GM18502 (cell line): ENCODE measurements around the gene KIAA0825.

Source experiments
- ATAC-seq: cut with Tn5 transposase; IDR thresholded peaks from one replicate; pipeline ENCODE4 v1.9.1; 2021; ENCODE audit warnings: mild to moderate bottlenecking; ENCODE audit not compliant: unreplicated experiment, poor library complexity

The KIAA0825 gene

GRCh38 chr5:94329115-94329514 lies 289.3 kb downstream of the KIAA0825 start:
- no peak for ATAC-seq

- no peak for ATAC-seq
Observed at GRCh38 chr5:94326586-94326985, 291.8 kb downstream of the KIAA0825 start.

DNA sequence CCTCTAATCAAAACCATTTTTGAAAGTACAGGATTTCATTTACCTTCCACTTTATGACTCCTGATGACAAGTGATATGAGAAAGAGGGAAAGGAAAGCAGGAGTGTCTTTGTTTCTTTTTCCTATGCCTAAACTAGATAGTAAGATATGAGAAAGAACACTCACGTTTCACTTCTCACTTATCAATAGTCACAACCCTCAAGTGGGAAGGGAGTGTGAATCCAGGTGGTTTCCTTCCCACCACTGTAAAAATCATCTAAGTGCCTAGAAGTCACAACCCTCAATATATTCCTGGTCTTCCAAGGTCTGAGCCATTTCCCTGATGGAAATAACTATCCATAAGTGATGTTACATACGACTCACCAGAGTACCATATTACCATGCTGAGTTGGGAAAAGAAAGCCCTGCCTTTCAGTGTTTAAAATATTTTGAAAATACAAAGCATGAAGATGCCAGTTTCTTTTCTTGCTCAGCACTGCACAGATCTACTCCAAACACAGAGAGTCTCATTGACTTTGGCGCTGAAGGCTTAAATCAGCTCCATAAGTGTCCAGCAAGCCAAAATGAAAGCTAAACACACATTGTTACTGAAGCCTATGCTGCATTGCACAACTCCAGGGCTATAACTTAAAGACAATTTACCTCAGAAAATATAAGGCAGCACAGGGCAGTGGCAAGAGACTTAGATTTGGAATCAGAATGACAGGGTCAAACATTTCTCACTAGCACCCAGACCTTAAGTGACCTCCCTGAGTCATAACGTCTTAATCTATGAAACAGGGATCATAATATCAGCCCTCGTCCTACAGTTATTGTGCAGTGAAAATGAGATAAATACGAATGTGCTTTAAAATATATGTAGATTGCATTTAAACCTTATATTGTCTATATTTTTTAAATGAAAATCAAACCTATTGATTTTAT lies 301.2 kb downstream of the KIAA0825 start:
- ATAC-seq = no peak

- no peak for ATAC-seq
Observed at GRCh38 chr5:94314460-94315131, 303.8 kb downstream of the KIAA0825 start.

- no peak for ATAC-seq
Observed at GRCh38 chr5:94313696-94314095, 304.7 kb downstream of the KIAA0825 start.

- ATAC-seq = no peak
Observed at GRCh38 chr5:94313188-94313587, 305.2 kb downstream of the KIAA0825 start.

- ATAC-seq = no peak
Observed at GRCh38 chr5:94312298-94312697, 306.1 kb downstream of the KIAA0825 start.

- ATAC-seq = no peak
Observed at GRCh38 chr5:94310833-94311232, 307.6 kb downstream of the KIAA0825 start.

DNA sequence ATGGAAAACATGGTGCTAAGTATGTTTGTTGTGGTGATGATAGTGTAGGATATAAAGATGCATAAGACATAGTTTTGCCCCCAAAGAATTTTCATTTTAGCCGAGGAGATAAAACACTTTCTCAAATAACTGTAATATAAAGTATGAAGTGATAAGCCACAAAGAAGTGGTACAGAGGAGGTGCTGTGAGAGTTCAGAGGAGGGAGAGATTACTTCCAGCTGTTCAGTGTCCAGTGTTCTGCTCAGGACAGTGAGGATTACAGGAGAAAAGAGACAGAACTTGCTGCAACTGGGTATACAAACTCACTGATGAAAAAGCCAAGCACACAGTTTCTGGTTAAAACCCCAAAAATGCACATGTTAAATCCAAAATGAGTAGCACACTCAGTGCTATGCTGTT lies 309.3 kb downstream of the KIAA0825 start:
- no peak for ATAC-seq

- no peak for ATAC-seq
Observed at GRCh38 chr5:94308442-94308841, 310.0 kb downstream of the KIAA0825 start.

GRCh38 chr5:94304146-94304545 lies 314.3 kb downstream of the KIAA0825 start:
- ATAC-seq = no peak

- no peak for ATAC-seq
Observed at GRCh38 chr5:94288937-94289336, 329.5 kb downstream of the KIAA0825 start.

GRCh38 chr5:94285984-94286383 lies 332.4 kb downstream of the KIAA0825 start:
- no peak for ATAC-seq

DNA sequence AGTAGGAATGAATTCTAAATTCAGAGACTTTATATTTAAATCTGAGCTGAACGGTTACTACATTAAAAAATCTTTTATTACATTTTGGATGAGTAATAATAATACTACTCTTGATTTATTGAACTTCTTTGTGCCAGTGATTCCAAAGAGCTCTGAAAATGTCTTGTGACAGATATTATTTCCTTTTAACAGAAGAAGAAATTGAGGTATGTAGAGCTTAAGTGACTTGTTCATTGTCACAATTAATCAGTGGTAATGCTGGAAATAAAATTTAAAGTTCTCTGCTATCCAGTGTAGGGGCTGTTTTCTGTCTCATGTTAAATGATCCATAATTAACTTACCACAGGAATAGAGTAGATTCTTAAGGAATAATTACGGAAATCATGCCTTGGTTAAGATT lies 335.3 kb downstream of the KIAA0825 start:
- no peak for ATAC-seq

DNA sequence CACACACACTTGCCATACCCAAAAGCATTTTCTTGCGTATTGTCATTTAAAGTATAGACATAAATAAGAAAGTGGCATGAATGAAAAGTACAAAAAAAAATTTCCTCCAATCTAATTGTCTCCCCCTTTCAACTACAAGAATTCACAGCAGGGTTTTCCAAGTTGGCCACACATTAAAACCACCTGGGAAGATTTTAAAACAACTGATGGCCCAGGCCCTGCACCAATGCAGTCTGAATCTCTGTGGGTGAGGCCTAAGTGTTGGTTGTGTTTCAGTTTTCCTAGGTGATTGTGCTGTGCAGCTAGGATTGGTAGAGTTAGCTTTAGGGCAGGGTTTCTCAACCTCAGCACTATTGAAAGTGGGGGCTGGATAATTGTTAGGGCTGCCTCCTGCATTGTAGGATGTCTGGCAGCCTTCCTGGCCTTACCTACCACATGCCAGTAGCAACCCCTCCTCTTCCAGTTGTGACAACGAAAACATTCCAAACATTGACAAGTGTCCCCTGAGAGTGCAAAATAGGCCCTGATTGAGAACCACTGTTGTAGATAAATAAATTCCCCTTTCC lies 337.1 kb downstream of the KIAA0825 start:
- no peak for ATAC-seq

DNA sequence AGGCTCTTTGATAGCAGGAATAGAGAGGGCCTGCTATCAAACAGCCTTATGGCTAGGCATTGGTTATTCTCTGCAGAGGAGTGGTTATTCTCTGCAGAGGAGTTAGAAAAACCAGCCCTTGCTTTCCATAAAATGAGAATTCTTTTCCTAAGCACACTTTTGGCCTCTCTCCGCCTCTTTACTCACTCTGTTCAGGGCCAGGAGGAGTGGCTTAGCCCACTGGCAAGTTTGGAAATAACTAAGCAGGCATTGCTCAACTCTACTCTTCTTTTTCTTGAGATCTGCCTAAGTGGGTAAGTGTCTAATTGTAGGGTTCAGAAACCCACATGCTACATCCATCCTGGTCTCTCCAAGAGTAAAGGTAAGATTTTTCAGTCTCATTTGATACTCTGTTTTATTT lies 341.7 kb downstream of the KIAA0825 start:
- ATAC-seq = no peak

GRCh38 chr5:94276048-94276447 lies 342.4 kb downstream of the KIAA0825 start:
- ATAC-seq = no peak

GRCh38 chr5:94274707-94275106 lies 343.7 kb downstream of the KIAA0825 start:
- ATAC-seq = no peak

GRCh38 chr5:94268226-94268625 lies 350.2 kb downstream of the KIAA0825 start:
- ATAC-seq = no peak

- ATAC-seq = no peak
Observed at GRCh38 chr5:94267350-94267899, 351.0 kb downstream of the KIAA0825 start.

- no peak for ATAC-seq
Observed at GRCh38 chr5:94266170-94266569, 352.2 kb downstream of the KIAA0825 start.
